Panc1 (cell line): Measurements from ENCODE around the gene EXOC6B. TPM values are rescaled to one million over a fixed set of nuclear protein-coding genes. Genes with fewer than 3 reads are reported as not detected.

Experiments used
- ATAC-seq: fragments of 200-7000 bp; cut with Tn5 transposase; 2 replicates; pipeline ENCODE4 v1.9.1; 2020; ENCODE audit warnings: mild to moderate bottlenecking, moderate library complexity
- BruUV-seq: library from RNA; stranded (reverse); fragments of 400-500 nt; replicated peaks from 2 replicates; lab custom pipeline; 2021; lab: Mats Ljungman, UMichigan
- CTCF ChIA-PET: fragments of 300-600 bp; sonication (Branson Sonifier 250); formaldehyde crosslinking; loops from one replicate; lab custom pipeline; 2022; ENCODE audit warnings: antibody characterized with exemption; lab: Charles Lee
- POLR2A ChIA-PET: fragments of 300-600 bp; sonication (Branson Sonifier 250); formaldehyde crosslinking; loops from one replicate; lab custom pipeline; 2022; ENCODE audit warnings: antibody characterized with exemption; lab: Charles Lee
- DNase-seq: peaks from one replicate; pipeline ENCODE4 v3.0.0-alpha.2; 2010; ENCODE audit warnings: low read depth, low spot score
- H3K27ac ChIP-seq: 2 replicates; pipeline ENCODE4 v1.5.1; 2011; ENCODE audit warnings: mild to moderate bottlenecking, low read length, inconsistent platforms
- H3K27me3 ChIP-seq: fragments of 200-500 bp; sonication (Bioruptor generic); 2 replicates; pipeline ENCODE4 v1.6.0; 2014; ENCODE audit warnings: low read length, inconsistent platforms; ENCODE audit not compliant: control insufficient read depth, insufficient read depth
- H3K36me3 ChIP-seq: fragments of 200-500 bp; sonication (Bioruptor generic); 2 replicates; pipeline ENCODE4 v1.5.1; 2014; ENCODE audit warnings: inconsistent platforms, mild to moderate bottlenecking, low read length, moderate library complexity; ENCODE audit not compliant: control insufficient read depth, insufficient read depth
- H3K4me1 ChIP-seq: 2 replicates; pipeline ENCODE4 v1.5.1; 2011; ENCODE audit warnings: inconsistent platforms, mild to moderate bottlenecking, low read length, moderate library complexity; ENCODE audit not compliant: control insufficient read depth, insufficient read depth
- H3K4me3 ChIP-seq, 2 experiments: 2 replicates each; pipeline ENCODE4 v1.5.1; 2011 to 2012; ENCODE audit warnings: low read depth in 2 of 2, low read length in 2 of 2, mild to moderate bottlenecking in 2 of 2, inconsistent platforms in 1 of 2, moderate library complexity in 1 of 2
- H3K9me3 ChIP-seq: fragments of 200-500 bp; sonication (Bioruptor generic); 2 replicates; pipeline ENCODE4 v1.5.1; 2014; ENCODE audit warnings: low read depth, mild to moderate bottlenecking, inconsistent platforms, low read length, moderate library complexity; ENCODE audit not compliant: control insufficient read depth, insufficient read depth
- CTCF ChIP-seq: fragments of 450-650 bp; IDR thresholded peaks from 2 replicates; pipeline ENCODE4 v1.5.1; 2017; ENCODE audit warnings: mild to moderate bottlenecking
- POLR2AphosphoS5 ChIP-seq: IDR thresholded peaks from 2 replicates; pipeline ENCODE4 v1.6.1; 2012; ENCODE audit warnings: mild to moderate bottlenecking, low read depth, low read length, moderate library complexity
- SIN3A ChIP-seq: IDR thresholded peaks from 2 replicates; pipeline ENCODE4 v1.6.1; 2012; ENCODE audit warnings: low read depth, mild to moderate bottlenecking, low read length, moderate library complexity, borderline replicate concordance; ENCODE audit not compliant: insufficient read depth
- TCF7L2 ChIP-seq: IDR thresholded peaks from 2 replicates; pipeline ENCODE4 v1.6.1; 2011; ENCODE audit warnings: mild to moderate bottlenecking, low read depth, low read length, inconsistent platforms
- in situ Hi-C: cut with HindIII; loops from 2 replicates; pipeline ENCODE4 v1.10.0; 2016; ENCODE audit warnings: low sequenced_read_pairs, low pct_unique_long_range_greater_than_20kb
- intact Hi-C: fragments of 100-400 bp; cut with micrococcal nuclease; formaldehyde crosslinking; loops from one replicate; pipeline ENCODE4 v1.10.0; 2022; ENCODE audit not compliant: unreplicated experiment
- total RNA-seq: library from RNA; stranded (reverse); gene quantifications from one replicate; pipeline ENCODE4 v1.2.1, GENCODE V29; 2021; ENCODE audit not compliant: unreplicated experiment
- TF ChIP-seq, protein P1 (sequence below), 2 experiments: IDR thresholded peaks; 2 replicates each; pipeline ENCODE4 v1.6.1; 2011 to 2012; ENCODE audit warnings: low read depth in 2 of 2, control low read depth in 1 of 2, low read length in 1 of 2, mild to moderate bottlenecking in 1 of 2, moderate library complexity in 1 of 2; ENCODE audit not compliant: insufficient read depth in 1 of 2

Gene EXOC6B
- total RNA-seq, 1 experiment from 2014 or later: 23.2 TPM

- intact Hi-C loops: no loop called here
- no TSS peak for BruUV-seq
Measured at GRCh38 chr2:72128059-72128842, 697.6 kb downstream of the EXOC6B start.

GRCh38 chr2:72127401-72128058 lies 698.3 kb downstream of the EXOC6B start:
- CTCF ChIA-PET: no interaction called here
- TF ChIP-seq SIN3A (no peak), CTCF (no peak), POLR2AphosphoS5 (no peak), TCF7L2 (no peak)
- TF ChIP-seq, protein P1, sequence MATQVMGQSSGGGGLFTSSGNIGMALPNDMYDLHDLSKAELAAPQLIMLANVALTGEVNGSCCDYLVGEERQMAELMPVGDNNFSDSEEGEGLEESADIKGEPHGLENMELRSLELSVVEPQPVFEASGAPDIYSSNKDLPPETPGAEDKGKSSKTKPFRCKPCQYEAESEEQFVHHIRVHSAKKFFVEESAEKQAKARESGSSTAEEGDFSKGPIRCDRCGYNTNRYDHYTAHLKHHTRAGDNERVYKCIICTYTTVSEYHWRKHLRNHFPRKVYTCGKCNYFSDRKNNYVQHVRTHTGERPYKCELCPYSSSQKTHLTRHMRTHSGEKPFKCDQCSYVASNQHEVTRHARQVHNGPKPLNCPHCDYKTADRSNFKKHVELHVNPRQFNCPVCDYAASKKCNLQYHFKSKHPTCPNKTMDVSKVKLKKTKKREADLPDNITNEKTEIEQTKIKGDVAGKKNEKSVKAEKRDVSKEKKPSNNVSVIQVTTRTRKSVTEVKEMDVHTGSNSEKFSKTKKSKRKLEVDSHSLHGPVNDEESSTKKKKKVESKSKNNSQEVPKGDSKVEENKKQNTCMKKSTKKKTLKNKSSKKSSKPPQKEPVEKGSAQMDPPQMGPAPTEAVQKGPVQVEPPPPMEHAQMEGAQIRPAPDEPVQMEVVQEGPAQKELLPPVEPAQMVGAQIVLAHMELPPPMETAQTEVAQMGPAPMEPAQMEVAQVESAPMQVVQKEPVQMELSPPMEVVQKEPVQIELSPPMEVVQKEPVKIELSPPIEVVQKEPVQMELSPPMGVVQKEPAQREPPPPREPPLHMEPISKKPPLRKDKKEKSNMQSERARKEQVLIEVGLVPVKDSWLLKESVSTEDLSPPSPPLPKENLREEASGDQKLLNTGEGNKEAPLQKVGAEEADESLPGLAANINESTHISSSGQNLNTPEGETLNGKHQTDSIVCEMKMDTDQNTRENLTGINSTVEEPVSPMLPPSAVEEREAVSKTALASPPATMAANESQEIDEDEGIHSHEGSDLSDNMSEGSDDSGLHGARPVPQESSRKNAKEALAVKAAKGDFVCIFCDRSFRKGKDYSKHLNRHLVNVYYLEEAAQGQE (IDR thresholded peaks at IDR 0.05; ENCODE audit: insufficient read depth in 1 of 2, low read depth in 2 of 2, low read length in 1 of 2): no peak
- intact Hi-C loops (no loop called here), in situ Hi-C loops (no loop called here)
- POLR2A ChIA-PET: no interaction called here
- Histone ChIP-seq H3K4me3 (no peak overlapping the region), H3K27me3 (peaks cover 4% of the 10 kb centered on the region; the same call in 1 of the 2 replicates), H3K9me3 (no peaks in the 10 kb centered on the region), H3K27ac (no peak overlapping the region), H3K4me1 (no peaks in the 10 kb centered on the region), H3K36me3 (no peaks in the 10 kb centered on the region)
- ATAC-seq: no peak
- DNase-seq: no peak
- BruUV-seq: no TSS peak

More at GRCh38 chr2:72128059-72128842, 697.6 kb downstream of the EXOC6B start:
- H3K4me1 ChIP-seq: no peaks in the 10 kb centered on the region
- H3K27ac ChIP-seq: no peak overlapping the region
- no peaks in the 10 kb centered on the region for H3K36me3 ChIP-seq
- H3K4me3 ChIP-seq: no peak overlapping the region
- H3K27me3 ChIP-seq: no peaks in the 10 kb centered on the region
- TF ChIP-seq POLR2AphosphoS5 (no peak), SIN3A (no peak), CTCF (no peak), TCF7L2 (no peak)
- TF ChIP-seq, protein P1 (IDR thresholded peaks at IDR 0.05; ENCODE audit: insufficient read depth in 1 of 2, low read depth in 2 of 2, low read length in 1 of 2): no peak
- DNase-seq (no peak), ATAC-seq (no peak)
- ChIA-PET POLR2A (no interaction called here), CTCF (no interaction called here)
- no peaks in the 10 kb centered on the region for H3K9me3 ChIP-seq
- in situ Hi-C loops: no loop called here
